Upper lobe of left lung (tissue), 6 donors: ENCODE results near the gene S100A8. TPM values are rescaled to one million over a fixed set of nuclear protein-coding genes. Genes with fewer than 3 reads are reported as not detected.

ENCODE experiments used
- ATAC-seq, 2 donors: fragments of 200-7000 bp; cut with Tn5 transposase; one replicate each; pipeline ENCODE4 v1.9.1; 2022; ENCODE audit warnings: mild to moderate bottlenecking in 2 of 2, moderate library complexity in 2 of 2; ENCODE audit not compliant: low FRiP score in 2 of 2
- DNase-seq, 2 donors: peaks; one replicate each; pipeline ENCODE4 v3.0.0-alpha.2; 2019 to 2020
- H3K27ac ChIP-seq, 4 donors: fragments of 200-600 bp; sonication (generic); one replicate each; pipeline ENCODE4 v1.5.1; 2016 to 2019
- H3K27me3 ChIP-seq, 4 donors: fragments of 200-600 bp; sonication (generic); one replicate each; pipeline ENCODE4 v1.5.1; 2017 to 2019
- H3K36me3 ChIP-seq, 4 donors: fragments of 200-600 bp; sonication (generic); one replicate each; pipeline ENCODE4 v1.5.1; 2016 to 2019
- H3K4me1 ChIP-seq, 4 donors: fragments of 200-600 bp; sonication (generic); one replicate each; pipeline ENCODE4 v1.5.1; 2018 to 2019
- H3K4me3 ChIP-seq, 4 donors: fragments of 200-600 bp; sonication (generic); one replicate each; pipeline ENCODE4 v1.5.1; 2017 to 2019; ENCODE audit warnings: mild to moderate bottlenecking in 2 of 4, moderate library complexity in 1 of 4
- H3K9me3 ChIP-seq, 4 donors: fragments of 200-600 bp; sonication (generic); one replicate each; pipeline ENCODE4 v1.5.1; 2018 to 2019
- EP300 ChIP-seq, 4 donors: sonication (generic); formaldehyde crosslinking; IDR thresholded peaks; one replicate each; pipeline ENCODE4 v1.5.1; 2017; ENCODE audit warnings: antibody characterized with exemption in 4 of 4, control low read depth in 2 of 4
- POLR2A ChIP-seq, 4 donors: fragments of 450-650 bp; IDR thresholded peaks; one replicate each; pipeline ENCODE4 v1.5.1; 2016 to 2017; ENCODE audit warnings: antibody characterized with exemption in 4 of 4, mild to moderate bottlenecking in 2 of 4
- POLR2AphosphoS5 ChIP-seq, 2 donors: sonication (generic); formaldehyde crosslinking; IDR thresholded peaks; one replicate each; pipeline ENCODE4 v1.5.1; 2017; ENCODE audit warnings: antibody characterized with exemption in 2 of 2
- WGBS, 2 donors: methylation state at CpG; one replicate each; pipeline ENCODE4 v1.1.5; 2017 to 2018; 5-methylcytosine and 5-hydroxymethylcytosine counted together
- total RNA-seq, 6 donors: library from RNA; depleted of rRNA in 4 of 6; stranded (reverse); fragments of >200 nt in 4 of 6; gene quantifications; one replicate each; pipeline versions ENCODE4 v1.1.0 to v1.2.1, GENCODE V29; 2016 to 2021
- TF ChIP-seq, protein P1 (sequence below), 6 experiments: fragments of 450-650 bp in 4 of 6; fragments of 200-600 bp in 2 of 6; sonication (generic) in 2 of 6; IDR thresholded peaks; one replicate each; pipeline ENCODE4 v1.5.1; 2016 to 2019; ENCODE audit warnings: antibody characterized with exemption in 6 of 6
- donor health status: DM: no; HTN: no; CAD: no; lungs with moderate emphysema.
- donor health status: DM: no; HTN: yes; CAD: no; lungs with severe emphysema.

S100A8 gene
- total RNA-seq, 6 donors from 2014 or later = 49.2 to 842 (median 194) TPM

DNA sequence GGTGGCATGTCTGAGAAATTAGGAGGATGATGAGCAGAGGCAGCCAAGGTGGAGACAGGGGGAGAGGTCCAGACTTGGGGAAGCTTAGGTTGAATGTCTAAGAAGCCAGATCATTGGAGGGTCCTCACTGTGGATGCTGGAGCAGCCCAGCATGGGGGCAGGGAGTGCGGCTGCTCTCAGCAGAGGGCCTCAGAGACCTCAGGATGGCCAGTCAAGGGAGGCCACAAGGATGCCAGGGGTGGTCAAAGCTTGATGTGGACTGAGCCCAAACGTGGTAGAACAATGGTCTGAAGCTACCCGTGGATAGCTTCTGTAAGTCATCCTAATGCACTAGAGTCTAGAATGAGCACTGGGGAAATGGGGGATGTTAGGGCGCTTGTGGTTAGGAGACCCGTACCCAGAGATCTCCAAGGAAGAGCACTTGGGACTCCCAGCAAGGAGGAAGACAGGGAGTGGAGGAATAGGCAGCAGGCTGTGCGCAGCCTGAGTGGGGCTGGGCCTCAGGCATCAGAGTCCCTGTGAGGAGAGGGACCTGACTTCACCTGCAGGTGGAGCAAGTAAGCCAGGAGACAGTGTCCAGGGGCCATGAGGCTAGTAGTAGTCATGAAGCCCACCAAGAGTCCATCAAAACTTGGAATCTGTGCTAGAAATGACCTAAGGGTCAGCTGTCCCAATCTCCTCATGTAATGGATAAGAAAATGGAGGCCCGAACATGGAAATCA is 37.5 kb downstream of the S100A8 start:
- no peak for ATAC-seq
- Histone ChIP-seq H3K4me1 (peaks cover 0 to 14% (median 11%) of the 10 kb centered on the region in 4 donors), H3K27ac (no peak overlapping the region), H3K27me3 (no peaks in the 10 kb centered on the region), H3K4me3 (no peak overlapping the region), H3K9me3 (no peaks in the 10 kb centered on the region), H3K36me3 (no peaks in the 10 kb centered on the region)
- TF ChIP-seq POLR2A (IDR thresholded peaks at IDR 0.05) = no peak
- TF ChIP-seq, protein P1, sequence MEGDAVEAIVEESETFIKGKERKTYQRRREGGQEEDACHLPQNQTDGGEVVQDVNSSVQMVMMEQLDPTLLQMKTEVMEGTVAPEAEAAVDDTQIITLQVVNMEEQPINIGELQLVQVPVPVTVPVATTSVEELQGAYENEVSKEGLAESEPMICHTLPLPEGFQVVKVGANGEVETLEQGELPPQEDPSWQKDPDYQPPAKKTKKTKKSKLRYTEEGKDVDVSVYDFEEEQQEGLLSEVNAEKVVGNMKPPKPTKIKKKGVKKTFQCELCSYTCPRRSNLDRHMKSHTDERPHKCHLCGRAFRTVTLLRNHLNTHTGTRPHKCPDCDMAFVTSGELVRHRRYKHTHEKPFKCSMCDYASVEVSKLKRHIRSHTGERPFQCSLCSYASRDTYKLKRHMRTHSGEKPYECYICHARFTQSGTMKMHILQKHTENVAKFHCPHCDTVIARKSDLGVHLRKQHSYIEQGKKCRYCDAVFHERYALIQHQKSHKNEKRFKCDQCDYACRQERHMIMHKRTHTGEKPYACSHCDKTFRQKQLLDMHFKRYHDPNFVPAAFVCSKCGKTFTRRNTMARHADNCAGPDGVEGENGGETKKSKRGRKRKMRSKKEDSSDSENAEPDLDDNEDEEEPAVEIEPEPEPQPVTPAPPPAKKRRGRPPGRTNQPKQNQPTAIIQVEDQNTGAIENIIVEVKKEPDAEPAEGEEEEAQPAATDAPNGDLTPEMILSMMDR (IDR thresholded peaks at IDR 0.05) = peak in 1 of 6 experiments; percentile 8
- 79% methylated on average over 7 of the region's 7 CpGs for WGBS, 2 donors
- DNase-seq = no peak

DNA sequence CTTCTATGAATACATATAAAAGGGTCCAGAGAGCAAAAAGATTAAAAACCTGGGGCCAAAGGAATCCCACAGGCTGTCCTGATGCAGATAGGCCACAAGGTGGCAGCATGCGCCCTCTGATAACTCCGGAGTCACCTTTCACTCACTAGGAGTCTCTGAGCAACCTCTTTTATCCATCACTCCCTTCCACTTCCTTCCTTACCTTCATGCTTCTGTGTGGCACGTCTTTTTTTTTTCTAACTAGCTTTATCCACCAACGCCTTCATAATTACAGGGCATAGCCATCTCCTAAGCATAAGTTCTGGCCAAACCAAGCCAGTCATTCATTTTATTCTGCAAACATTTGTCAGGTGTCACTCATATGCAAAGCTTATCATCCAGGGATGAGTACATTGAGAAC is 38.4 kb downstream of the S100A8 start:
- no peak overlapping the region for H3K27ac ChIP-seq
- no peak for TF ChIP-seq POLR2A (IDR thresholded peaks at IDR 0.05)
- TF ChIP-seq, protein P1 (IDR thresholded peaks at IDR 0.05) = peak; percentile 55 to 89 (median 76)
- H3K4me1 ChIP-seq = peaks cover 0 to 8% (median 8%) of the 10 kb centered on the region in 4 donors
- ATAC-seq (peak in 1 of 2 donors; percentile 79), DNase-seq (peak in 1 of 2 donors; percentile 78)
- no peaks in the 10 kb centered on the region for H3K36me3 ChIP-seq
- WGBS, 2 donors = 0 to 1% methylated on average over 4 of the region's 4 CpGs
- H3K9me3 ChIP-seq = no peaks in the 10 kb centered on the region
- no peaks in the 10 kb centered on the region for H3K27me3 ChIP-seq
- no peak overlapping the region for H3K4me3 ChIP-seq

- no peaks in the 10 kb centered on the region for H3K36me3 ChIP-seq
- ATAC-seq (no peak), DNase-seq (no peak)
- H3K4me3 ChIP-seq = no peak overlapping the region
- H3K4me1 ChIP-seq = peaks cover 0 to 11% (median 1%) of the 10 kb centered on the region in 4 donors
- WGBS, 2 donors = 26 to 35% methylated on average over 1 of the region's 1 CpG
- no peaks in the 10 kb centered on the region for H3K9me3 ChIP-seq
- H3K27me3 ChIP-seq = no peaks in the 10 kb centered on the region
- no peak for TF ChIP-seq EP300 (IDR thresholded peaks at IDR 0.05)
- TF ChIP-seq POLR2A (IDR thresholded peaks at IDR 0.05) = no peak
- TF ChIP-seq POLR2AphosphoS5 (IDR thresholded peaks at IDR 0.05) = no peak
- TF ChIP-seq, protein P1 (IDR thresholded peaks at IDR 0.05) = no peak
- no peak overlapping the region for H3K27ac ChIP-seq
Observed at GRCh38 chr1:153350321-153350957, 40.4 kb downstream of the S100A8 start.

DNA sequence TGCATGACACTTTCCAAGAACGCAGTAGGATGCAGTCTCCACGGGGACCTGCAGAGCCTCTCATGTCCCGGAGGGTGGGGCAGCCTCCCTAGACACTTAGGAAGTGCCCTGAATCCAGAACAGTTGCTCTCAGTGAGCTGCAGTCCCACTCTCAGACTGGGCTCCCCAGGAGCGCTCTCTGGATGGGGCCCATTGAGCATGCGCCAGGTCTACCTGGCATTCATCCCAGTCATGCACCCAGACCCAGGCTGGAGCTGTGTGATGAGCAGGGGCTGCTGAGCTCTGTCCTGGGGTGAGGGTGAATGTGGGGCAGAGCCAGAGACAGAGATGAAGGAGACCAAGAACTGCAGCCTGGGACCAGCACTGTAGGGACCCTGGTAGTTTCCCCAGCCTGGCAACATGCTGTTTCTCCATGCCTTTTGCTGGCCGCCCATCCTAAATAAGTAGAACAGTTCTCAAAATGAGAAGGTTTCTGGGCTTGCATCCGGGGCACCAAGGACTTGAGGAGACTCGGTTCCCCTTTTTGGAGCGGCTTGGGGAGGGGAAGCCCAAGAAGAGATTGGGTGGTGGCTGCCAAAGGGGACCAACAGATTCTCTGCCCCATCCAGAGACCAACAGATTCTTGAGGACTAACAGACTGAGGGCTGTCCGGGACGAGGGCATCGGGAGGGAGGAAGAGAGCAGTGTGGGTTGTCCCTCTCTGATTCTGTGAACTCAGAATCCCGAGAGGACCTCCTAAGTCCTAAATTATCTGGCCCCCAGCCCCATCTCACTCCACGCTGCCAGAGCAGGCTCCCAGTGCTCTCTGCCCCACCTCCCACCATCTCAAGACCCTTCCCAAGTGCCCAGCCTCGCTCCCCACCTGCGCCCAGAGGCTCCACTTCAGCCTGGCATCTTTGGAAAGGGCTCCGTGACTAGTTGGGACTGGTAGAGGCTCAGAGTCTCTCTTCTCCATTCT is 41.2 kb downstream of the S100A8 start:
- peaks cover 0 to 19% (median 8%) of the 10 kb centered on the region in 4 donors for H3K4me1 ChIP-seq
- WGBS, 2 donors = 65 to 69% methylated on average over 16 to 17 of the region's 17 CpGs
- no peak overlapping the region for H3K27ac ChIP-seq
- ATAC-seq (no peak), DNase-seq (peak in 1 of 2 donors; percentile 5)
- TF ChIP-seq POLR2A (IDR thresholded peaks at IDR 0.05) (no peak), EP300 (IDR thresholded peaks at IDR 0.05) (no peak), POLR2AphosphoS5 (IDR thresholded peaks at IDR 0.05) (no peak)
- TF ChIP-seq, protein P1 (IDR thresholded peaks at IDR 0.05) = no peak
- no peak overlapping the region for H3K4me3 ChIP-seq
- no peaks in the 10 kb centered on the region for H3K9me3 ChIP-seq
- H3K36me3 ChIP-seq = no peaks in the 10 kb centered on the region
- no peaks in the 10 kb centered on the region for H3K27me3 ChIP-seq
